GM12873 (cell line): ENCODE results near the gene ATP1A2.

Experiments used
- CTCF ChIP-seq: IDR thresholded peaks from 2 replicates; pipeline ENCODE4 v1.5.1; 2012; ENCODE audit warnings: low read depth, mild to moderate bottlenecking, moderate library complexity, low read length, control low read depth; ENCODE audit not compliant: insufficient read depth; ENCODE audit errors: missing control alignments

Gene ATP1A2

GRCh38 chr1:160086456-160086892, 29.1 kb upstream of the ATP1A2 start:
- no peak for TF ChIP-seq CTCF

- no peak for TF ChIP-seq CTCF
Observed at GRCh38 chr1:160087118-160087662, 28.4 kb upstream of the ATP1A2 start.

- TF ChIP-seq CTCF = no peak
Observed at GRCh38 chr1:160089883-160090282, 25.7 kb upstream of the ATP1A2 start.

DNA sequence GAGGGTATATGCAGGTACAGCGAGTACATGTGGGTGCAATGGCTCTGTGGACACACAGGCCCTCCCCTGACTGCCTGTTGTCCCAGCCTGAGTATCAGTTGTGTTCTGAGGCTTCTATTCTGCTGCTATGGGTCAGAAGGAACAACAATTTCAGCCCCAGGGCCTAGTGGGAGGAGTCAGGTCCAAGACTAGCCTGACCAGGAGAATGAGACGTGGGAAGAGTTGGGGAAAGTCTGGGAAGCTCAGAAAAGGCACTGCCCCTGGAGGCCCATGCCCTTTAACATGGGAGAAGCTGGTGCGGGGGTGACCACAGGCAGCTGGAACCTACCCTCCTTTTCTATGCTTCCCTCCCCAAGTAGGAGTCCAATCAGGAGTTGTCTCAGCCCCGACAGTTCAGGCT, 24.8 kb upstream of the ATP1A2 start:
- no peak for TF ChIP-seq CTCF

DNA sequence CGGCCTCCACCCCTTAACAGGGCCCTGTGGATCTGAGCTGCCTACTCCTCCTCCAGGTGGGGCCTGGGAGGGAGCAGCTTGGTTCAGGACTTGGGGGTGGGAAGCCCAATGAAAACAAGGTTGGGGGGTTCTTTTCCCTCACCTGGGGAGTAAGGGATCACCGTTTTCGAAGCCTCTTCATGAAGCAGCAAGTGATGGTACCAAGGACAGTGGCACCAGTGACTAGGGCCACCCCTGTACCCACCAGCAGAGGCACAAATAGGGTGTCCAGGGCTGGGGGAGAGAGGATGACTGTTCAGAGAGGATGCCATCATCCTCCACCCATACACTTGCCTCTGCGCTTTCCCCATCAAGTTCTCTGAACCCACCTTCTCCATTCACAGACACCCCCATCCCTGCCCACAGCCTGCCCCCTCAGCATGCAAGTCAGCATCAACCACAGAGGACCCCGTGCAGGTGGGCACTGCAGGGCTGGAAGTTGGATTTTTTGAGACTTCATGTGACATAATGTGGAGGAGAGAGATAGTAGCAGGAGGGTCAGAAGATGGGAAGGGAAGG, 23.8 kb upstream of the ATP1A2 start:
- no peak for TF ChIP-seq CTCF

- no peak for TF ChIP-seq CTCF
Observed at GRCh38 chr1:160092366-160093068, 23.0 kb upstream of the ATP1A2 start.

DNA sequence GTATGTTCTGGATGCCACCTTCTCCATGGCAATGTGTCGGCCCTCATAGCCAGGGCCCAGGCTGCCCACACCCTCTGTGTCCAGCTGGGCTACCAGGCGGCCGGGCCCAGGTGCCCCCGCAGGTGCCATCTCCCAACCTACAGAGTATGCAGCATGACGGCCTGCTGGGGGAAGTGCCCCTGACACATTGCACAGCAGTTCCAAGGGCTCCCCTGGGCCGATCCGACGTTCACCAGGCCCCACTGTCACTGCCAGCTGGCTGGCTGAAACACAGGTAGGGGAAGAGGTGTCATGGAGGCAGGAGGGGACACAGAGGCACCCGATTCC, 22.5 kb upstream of the ATP1A2 start:
- no peak for TF ChIP-seq CTCF
